Urinary bladder (tissue), 4 donors: ENCODE measurements around the gene ZNF532. TPM values are rescaled to one million over a fixed set of nuclear protein-coding genes. Genes with fewer than 3 reads are reported as not detected.

Experiments
- DNase-seq: peaks from one replicate; pipeline ENCODE4 v3.0.0-alpha.2; 2015; ENCODE audit errors: extremely low spot score
- H3K27ac ChIP-seq: one replicate; pipeline ENCODE4 v1.5.1; 2013; ENCODE audit warnings: low read depth, mild to moderate bottlenecking, moderate library complexity
- H3K36me3 ChIP-seq: one replicate; pipeline ENCODE4 v1.6.1; 2013; ENCODE audit warnings: mild to moderate bottlenecking, moderate library complexity; ENCODE audit not compliant: insufficient read depth
- H3K4me1 ChIP-seq: one replicate; pipeline ENCODE4 v1.6.1; 2013; ENCODE audit warnings: mild to moderate bottlenecking, moderate library complexity; ENCODE audit not compliant: insufficient read depth
- H3K4me3 ChIP-seq: one replicate; pipeline ENCODE4 v1.5.1; 2013; ENCODE audit warnings: low read depth, low read length
- WGBS: extraction: QIAGEN DNeasy Blood & Tissue Kit; methylation state at CpG from one replicate; pipeline ENCODE4 v1.1.7; 2013; 5-methylcytosine and 5-hydroxymethylcytosine counted together
- polyA plus RNA-seq: library from polyadenylated mRNA; stranded (reverse); fragments of 200-250 nt; gene quantifications from one replicate; pipeline ENCODE4 v1.2.3, GENCODE V29; 2013
- total RNA-seq: library from RNA; depleted of rRNA; stranded (reverse); fragments of >200 nt; gene quantifications from one replicate; pipeline ENCODE4 v1.2.3, GENCODE V29; 2014
- donor health status: healthy with polysubstance abuse.
- donor health status: healthy.

ZNF532 gene
- total and polyA plus RNA-seq, 2 donors = 53.8 to 105 TPM

DNA sequence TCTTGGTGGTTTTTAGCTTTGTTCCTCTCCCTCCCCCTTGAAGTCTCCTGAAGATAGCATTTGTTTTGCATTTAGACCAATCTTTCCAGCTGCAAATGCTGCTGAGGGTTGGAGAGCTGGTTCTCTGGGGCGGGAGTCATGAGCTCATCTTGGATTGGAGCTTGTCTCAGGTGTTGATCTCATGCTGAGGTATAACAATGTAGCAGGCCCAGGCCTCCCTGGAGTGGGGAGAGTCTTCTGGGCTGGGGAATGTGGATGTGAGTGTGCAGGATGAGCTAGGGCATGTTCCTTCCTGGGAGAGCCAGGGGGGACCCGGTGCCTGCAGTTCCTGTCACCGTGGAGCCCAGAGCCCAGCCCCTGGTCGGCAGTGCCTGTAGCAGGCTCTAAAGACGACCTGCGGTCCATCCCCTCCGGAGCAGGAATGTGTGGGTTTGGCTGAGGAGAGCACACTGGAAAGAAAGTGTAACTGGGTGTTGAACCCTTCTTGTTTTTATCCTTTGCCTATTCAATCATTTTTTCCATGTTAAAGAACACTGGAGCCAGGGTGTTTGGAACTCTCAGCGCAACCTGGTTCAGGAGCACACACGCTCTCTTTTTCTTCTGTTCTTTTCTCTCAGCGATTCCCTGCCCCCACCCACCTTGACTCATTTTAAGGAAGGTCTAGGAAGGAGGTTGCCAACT, 2.7 kb downstream of the ZNF532 start:
- Histone ChIP-seq H3K36me3 (peaks cover 2% of the 10 kb centered on the region), H3K4me1 (no peaks in the 10 kb centered on the region), H3K27ac (peak overlapping the region; percentile 15), H3K4me3 (no peak overlapping the region)
- WGBS = 47% methylated on average over 10 of the region's 10 CpGs
- DNase-seq = no peak

DNA sequence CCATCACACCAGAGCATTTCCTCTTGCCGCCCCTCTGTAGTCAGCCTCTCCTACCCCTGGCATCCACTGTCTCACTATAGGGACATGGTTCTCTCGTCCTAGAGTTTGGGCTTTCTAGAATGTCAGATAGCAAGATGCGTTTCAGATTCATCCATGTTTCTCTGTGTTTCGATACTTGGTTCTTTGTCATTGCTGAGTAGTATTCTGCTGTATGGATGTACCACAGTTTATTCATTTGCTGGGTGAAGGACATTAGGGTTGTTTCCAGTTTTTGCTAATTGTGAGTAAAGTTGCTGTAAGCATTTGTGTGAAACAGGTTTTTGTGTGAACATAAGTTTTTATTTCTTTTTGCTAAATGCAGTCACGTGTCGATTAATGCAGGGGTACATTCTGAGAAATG, 3.8 kb downstream of the ZNF532 start:
- Histone ChIP-seq H3K4me3 (no peak overlapping the region), H3K4me1 (no peaks in the 10 kb centered on the region), H3K27ac (no peak overlapping the region), H3K36me3 (peaks cover 2% of the 10 kb centered on the region)
- WGBS = 98% methylated on average over 6 of the region's 6 CpGs
- no peak for DNase-seq

DNA sequence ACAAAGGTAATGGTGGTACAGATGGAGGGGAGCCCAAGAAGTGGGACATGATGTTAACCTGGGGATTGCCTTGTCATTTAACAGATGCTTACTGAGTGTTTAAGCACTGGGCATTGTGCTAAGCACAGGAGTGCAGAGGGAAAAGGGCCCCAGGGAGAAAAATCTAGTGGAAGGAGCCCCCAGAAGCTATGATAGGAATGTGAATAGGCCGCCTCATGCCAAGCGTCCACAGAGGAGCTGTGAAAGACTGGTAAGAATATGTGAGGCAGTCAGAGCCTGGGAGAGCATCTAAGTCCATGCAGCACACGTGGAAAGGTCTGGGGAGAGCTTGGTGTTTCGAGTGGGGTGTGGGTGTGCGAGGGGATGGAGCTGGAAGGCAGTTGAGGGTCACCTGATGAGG, 5.5 kb downstream of the ZNF532 start:
- H3K27ac ChIP-seq = no peak overlapping the region
- 75% methylated on average over 5 of the region's 5 CpGs for WGBS
- DNase-seq = no peak
- H3K4me1 ChIP-seq = no peaks in the 10 kb centered on the region
- H3K36me3 ChIP-seq = peaks cover 2% of the 10 kb centered on the region
- H3K4me3 ChIP-seq = no peak overlapping the region

DNA sequence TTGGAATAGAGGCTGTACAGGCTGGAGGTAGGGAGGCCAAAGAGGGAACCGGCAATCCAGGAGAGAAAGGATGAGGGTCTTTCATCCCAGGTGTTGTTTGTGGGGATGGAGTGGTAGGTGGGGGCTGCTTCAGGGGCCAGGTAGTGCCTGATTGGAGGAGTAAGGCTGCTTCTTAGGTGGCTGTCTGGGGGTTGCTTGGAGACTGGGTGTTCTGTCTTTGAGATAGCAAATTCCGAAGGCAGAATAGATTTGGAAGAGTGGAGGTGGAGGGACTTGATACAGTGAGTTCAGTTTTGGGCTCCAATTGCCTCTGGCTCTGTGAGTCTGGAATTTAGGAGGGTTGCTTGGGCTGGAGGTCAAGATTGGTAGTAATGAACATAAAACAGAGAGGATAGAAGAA, 5.9 kb downstream of the ZNF532 start:
- Histone ChIP-seq H3K36me3 (peaks cover 2% of the 10 kb centered on the region), H3K4me1 (no peaks in the 10 kb centered on the region), H3K4me3 (no peak overlapping the region), H3K27ac (no peak overlapping the region)
- DNase-seq = no peak
- WGBS = 78% methylated on average over 2 of the region's 2 CpGs

DNA sequence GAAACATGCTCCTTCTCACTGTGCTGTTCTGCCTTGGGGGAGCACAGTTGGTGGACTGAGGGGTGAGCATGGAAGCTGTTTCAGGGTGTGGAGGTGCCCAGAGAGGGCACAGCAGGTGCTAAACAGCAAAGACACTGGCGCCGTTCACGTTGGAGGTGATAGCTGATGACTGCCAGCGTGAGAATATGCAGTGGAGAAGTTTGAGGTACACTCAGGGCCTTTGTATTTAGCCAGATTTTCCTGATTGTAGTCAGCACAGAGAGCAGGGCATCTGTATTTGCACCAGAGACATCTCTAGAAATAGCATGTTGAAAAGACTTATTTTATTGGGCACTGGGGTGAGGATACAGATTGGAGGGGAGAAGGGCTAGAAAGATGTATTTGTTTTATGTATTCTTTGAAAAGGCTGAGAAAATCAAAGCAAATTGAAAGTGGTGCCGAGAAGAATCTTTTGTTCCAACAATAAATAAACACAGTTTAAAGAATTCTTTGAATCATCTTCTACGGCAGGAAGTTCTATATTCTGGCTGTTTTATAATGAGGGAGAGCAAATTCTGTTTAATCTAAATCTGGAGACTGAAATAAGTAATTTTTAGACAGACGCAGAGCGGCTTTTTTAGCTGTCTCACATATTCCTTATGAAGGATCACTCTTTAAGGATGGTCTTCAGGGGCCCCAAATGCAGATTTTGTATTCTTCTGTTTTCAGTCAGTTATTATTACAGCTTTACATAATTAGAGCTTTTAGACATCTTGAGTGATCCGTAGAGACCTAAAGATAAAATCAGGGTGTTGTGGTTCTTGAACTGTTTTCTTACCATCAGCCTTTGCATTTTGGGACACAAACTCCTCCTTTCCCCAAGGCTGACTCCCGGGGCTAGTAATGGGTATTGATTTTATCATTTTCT, 7.1 kb downstream of the ZNF532 start:
- 44% methylated on average over 10 of the region's 10 CpGs for WGBS
- Histone ChIP-seq H3K36me3 (peaks cover 2% of the 10 kb centered on the region), H3K4me3 (no peak overlapping the region), H3K27ac (no peak overlapping the region), H3K4me1 (no peaks in the 10 kb centered on the region)
- DNase-seq = no peak

DNA sequence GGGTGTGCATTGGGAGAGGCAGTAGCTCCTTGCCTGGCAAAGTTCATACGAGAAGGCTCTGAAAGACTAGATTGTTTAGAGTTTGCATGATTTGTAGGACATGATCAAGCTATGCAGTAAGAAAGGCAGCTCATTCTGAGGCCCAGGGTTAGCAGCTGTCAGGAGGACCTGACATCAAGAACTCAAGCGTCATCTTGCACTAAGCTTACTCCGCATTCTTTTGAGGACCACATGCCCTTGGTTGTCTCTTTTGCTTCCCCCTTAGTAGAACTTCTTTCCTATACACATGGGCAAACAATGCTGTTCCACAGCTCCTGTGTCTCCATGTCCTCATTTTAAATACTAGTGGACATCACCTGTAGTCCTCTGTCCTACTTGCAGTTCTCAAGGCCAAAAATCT, 14.0 kb downstream of the ZNF532 start:
- H3K36me3 ChIP-seq = no peaks in the 10 kb centered on the region
- H3K27ac ChIP-seq = no peak overlapping the region
- WGBS = 92% methylated on average over 3 of the region's 3 CpGs

DNA sequence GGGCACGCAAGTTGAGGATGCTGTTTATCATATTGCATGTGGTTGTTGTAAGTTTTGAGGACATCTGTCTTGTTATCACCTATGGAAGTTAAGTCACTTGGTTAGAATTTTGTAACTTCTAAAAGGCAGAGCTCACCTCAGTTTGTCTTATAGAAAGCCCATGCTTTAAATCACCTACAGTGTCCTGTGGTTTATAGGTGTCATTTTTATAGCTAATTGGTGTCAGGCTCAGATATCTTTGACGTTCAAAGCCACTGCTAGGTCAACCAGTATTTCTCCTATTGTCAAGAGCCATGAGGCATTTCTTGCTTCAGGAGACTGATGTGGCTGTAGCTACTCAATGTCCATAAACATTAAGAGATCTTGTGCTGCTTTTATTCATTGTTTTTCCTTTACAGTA, 16.8 kb downstream of the ZNF532 start:
- Histone ChIP-seq H3K36me3 (no peaks in the 10 kb centered on the region), H3K4me1 (no peaks in the 10 kb centered on the region), H3K27ac (no peak overlapping the region), H3K4me3 (no peak overlapping the region)
- DNase-seq = no peak
- WGBS = 68% methylated on average over 2 of the region's 2 CpGs

More for the DNA sequence above, 14.0 kb downstream of the ZNF532 start:
- Histone ChIP-seq H3K4me3 (no peak overlapping the region), H3K4me1 (no peaks in the 10 kb centered on the region)
- DNase-seq = no peak

DNA sequence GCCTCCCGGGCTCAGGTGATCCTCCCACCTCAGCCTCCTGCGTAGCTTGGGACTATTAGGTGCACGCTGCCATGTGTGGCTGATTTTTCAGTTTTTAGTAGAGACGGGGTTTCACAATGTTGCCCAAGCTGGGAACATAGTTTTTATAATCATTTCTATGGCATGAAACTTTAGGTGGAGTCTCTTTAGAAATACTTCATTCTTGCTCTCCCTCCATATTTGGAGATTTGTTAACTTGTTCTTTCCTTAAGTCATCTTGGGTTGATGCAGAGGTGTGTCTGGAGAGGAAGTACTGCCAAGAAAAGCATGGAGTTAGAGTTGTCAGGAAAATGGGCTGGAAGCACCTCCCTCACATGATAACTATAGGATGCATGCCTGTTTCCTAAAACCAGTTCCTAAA, 17.4 kb downstream of the ZNF532 start:
- H3K36me3 ChIP-seq = no peaks in the 10 kb centered on the region
- no peak overlapping the region for H3K27ac ChIP-seq
- DNase-seq = no peak
- WGBS = 93% methylated on average over 4 of the region's 4 CpGs
- no peaks in the 10 kb centered on the region for H3K4me1 ChIP-seq
- no peak overlapping the region for H3K4me3 ChIP-seq

DNA sequence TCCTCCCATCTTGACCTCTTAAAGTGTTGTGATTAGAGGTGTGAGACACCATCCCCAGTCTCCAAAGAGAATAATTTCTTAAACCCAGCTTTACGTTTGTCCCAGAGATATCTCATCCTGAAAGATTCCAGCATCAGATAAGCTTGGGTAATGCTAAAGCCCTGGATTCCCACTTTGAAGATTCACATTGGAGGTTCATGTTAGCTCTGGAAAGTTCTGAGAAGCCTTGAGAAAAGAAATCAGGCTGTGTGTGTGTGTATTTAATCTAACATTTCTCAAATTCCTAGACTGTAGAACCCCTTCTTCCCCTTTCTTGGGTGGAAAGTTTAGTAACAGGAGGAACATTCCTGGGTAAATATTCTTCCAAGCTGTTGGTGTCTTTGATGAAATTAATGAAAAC, 18.0 kb downstream of the ZNF532 start:
- Histone ChIP-seq H3K4me1 (no peaks in the 10 kb centered on the region), H3K27ac (no peak overlapping the region), H3K36me3 (no peaks in the 10 kb centered on the region), H3K4me3 (no peak overlapping the region)
- 29% methylated on average over 1 of the region's 1 CpG for WGBS
- no peak for DNase-seq

DNA sequence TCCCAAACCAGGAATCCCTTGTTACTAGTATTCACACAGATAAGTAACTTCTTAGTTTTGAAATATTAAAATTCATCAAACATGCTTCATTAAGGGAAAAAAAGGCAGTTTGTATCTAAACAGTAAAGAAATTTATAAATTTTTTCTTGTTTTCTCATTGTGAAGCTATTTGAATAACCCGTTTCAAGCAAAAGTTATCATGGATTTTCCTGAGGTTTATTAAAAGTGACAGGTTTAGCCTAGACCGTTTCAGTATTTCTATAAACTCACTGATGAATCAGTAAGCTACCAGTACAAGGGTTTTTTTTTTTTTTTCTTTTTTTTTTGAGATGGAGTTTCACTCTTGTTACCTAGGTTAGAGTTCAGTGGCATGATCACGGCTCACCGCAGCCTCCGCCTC, 20.0 kb downstream of the ZNF532 start:
- WGBS = 89% methylated on average over 5 of the region's 5 CpGs
- Histone ChIP-seq H3K4me1 (no peaks in the 10 kb centered on the region), H3K27ac (no peak overlapping the region), H3K36me3 (no peaks in the 10 kb centered on the region), H3K4me3 (no peak overlapping the region)
- no peak for DNase-seq

DNA sequence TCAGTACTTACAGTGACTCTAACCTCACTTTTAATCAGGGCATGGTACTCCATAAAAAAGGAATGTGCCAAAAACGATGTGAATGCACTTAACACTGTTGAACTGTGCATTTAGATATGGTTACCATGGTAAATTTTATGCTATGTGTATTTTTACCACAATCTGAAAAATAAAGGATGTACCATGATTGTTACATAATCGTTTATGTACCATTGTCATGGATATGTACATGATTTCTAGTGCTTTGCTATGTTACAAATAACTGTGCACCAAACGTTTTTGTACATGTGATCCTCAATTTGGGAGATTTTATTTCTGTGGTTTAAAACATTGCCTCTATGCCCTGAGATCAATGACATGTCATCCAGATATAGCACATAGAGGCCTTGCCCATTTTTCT, 21.8 kb downstream of the ZNF532 start:
- no peak overlapping the region for H3K4me3 ChIP-seq
- no peak for DNase-seq
- H3K4me1 ChIP-seq = no peaks in the 10 kb centered on the region
- no peaks in the 10 kb centered on the region for H3K36me3 ChIP-seq
- H3K27ac ChIP-seq = no peak overlapping the region
- 67% methylated on average over 3 of the region's 3 CpGs for WGBS

DNA sequence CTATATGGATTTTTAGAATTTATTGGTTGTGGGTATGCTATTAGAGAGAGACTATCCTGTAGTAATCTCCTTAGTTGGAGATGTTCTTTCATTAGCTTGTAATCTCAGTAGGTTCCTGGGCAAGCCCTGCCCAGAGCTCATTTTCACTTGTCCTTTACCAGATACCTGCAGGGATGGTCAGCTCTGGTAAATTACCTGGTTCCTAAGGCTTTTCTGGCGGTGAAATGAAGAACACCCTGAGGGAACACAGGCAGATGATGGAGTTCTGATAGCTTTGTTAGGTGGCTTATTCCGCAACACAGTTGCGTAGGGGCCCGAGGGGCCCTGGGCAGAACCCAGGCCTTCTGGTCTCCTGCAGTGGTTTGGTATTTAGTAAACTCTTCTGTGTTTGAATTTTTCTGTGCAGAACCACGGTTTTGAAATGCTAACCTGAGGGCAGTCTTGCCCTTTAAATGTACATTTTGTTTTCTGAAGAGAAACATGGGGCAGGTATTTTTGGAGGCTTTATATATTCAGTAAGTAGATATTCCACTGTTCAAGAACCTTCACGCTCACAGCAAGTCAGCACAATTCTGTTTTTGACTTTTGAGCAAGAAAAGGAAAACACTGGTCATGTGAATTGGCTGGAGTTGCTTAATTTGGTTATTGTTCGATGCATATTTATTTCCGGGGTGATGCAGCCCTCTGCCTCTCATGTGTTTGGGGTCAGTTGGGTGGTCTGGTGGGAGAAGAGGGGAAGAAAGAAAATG, 22.4 kb downstream of the ZNF532 start:
- H3K4me3 ChIP-seq = no peak overlapping the region

DNA sequence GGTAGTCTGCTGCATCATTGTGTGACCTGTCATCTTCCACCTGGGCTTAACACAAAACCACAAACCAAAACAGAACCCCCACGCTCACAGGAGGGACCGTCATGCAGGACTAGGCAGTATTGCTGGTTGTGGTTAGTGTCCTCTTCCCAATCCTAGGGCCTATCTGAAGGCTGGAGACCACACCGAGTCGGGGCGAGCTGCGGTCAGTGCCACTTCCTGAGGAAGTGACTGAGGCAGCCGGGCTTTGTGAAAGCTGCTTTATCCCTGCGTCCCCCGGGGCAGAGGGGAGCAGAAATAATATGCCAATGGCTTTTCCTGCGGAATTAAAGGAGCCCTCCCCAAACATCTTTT, 22.9 kb downstream of the ZNF532 start:
- no peak overlapping the region for H3K4me3 ChIP-seq
- H3K27ac ChIP-seq = peak overlapping the region; percentile 73
- 38% methylated on average over 10 of the region's 10 CpGs for WGBS
- no peaks in the 10 kb centered on the region for H3K36me3 ChIP-seq
- DNase-seq = no peak
- no peaks in the 10 kb centered on the region for H3K4me1 ChIP-seq

More for the DNA sequence above, 22.4 kb downstream of the ZNF532 start:
- no peaks in the 10 kb centered on the region for H3K36me3 ChIP-seq
- H3K4me1 ChIP-seq = no peaks in the 10 kb centered on the region
- H3K27ac ChIP-seq = peak overlapping the region; percentile 73
- 64% methylated on average over 8 of the region's 8 CpGs for WGBS
- DNase-seq = no peak

DNA sequence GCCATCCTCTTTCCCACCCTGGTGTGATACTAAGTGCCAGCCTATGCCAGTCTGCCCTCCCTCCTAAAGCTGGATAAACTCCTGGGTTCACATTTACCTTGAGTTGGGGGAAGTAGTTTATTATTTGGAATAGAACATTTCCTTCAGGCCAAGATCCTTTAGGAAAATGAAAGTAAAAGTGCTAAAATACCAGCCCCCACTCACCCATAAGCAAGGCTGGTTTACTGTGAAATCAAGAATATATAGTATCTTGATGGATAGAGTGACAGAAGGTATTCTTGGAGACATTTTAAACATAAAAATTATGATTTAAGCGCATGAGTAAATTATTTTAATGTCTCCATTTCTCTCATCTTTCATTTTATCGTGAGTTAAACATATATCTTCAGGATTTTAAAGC, 27.1 kb downstream of the ZNF532 start:
- no peaks in the 10 kb centered on the region for H3K4me1 ChIP-seq
- no peak overlapping the region for H3K4me3 ChIP-seq
- no peak for DNase-seq
- peak overlapping the region; percentile 7 for H3K27ac ChIP-seq
- 84% methylated on average over 2 of the region's 2 CpGs for WGBS
- H3K36me3 ChIP-seq = no peaks in the 10 kb centered on the region
